HEK293 (cell line): ENCODE data around the gene S100A11.

ENCODE experiments used
- CTCF ChIP-seq: fragments of 450-650 bp; formaldehyde crosslinking; IDR thresholded peaks from 2 replicates; pipeline ENCODE4 v1.5.1; 2016; ENCODE audit warnings: missing biosample characterization, missing genetic modification characterization
- FEZF1 ChIP-seq: fragments of 450-650 bp; formaldehyde crosslinking; IDR thresholded peaks from 2 replicates; pipeline ENCODE4 v1.5.1; 2016; ENCODE audit warnings: missing biosample characterization, missing genetic modification characterization
- HOXD13 ChIP-seq: sonication (generic); formaldehyde crosslinking; IDR thresholded peaks from 2 replicates; pipeline ENCODE4 v1.8.0; 2022; ENCODE audit warnings: missing genetic modification reagents, borderline replicate concordance
- PRDM10 ChIP-seq: fragments of 450-650 bp; formaldehyde crosslinking; IDR thresholded peaks from 2 replicates; pipeline ENCODE4 v1.5.1; 2016; ENCODE audit warnings: missing biosample characterization, missing genetic modification characterization
- SP2 ChIP-seq: fragments of 450-650 bp; formaldehyde crosslinking; IDR thresholded peaks from 2 replicates; pipeline ENCODE4 v1.5.1; 2016; ENCODE audit warnings: missing biosample characterization, missing genetic modification characterization
- SP3 ChIP-seq: fragments of 450-650 bp; formaldehyde crosslinking; IDR thresholded peaks from 2 replicates; pipeline ENCODE4 v1.5.1; 2016; ENCODE audit warnings: missing biosample characterization, missing genetic modification characterization
- ZBTB21 ChIP-seq: fragments of 450-650 bp; formaldehyde crosslinking; IDR thresholded peaks from 2 replicates; pipeline ENCODE4 v1.5.1; 2017; ENCODE audit warnings: missing biosample characterization, missing genetic modification characterization
- ZNF174 ChIP-seq: fragments of 450-650 bp; formaldehyde crosslinking; IDR thresholded peaks from 2 replicates; pipeline ENCODE4 v1.5.0; 2017; ENCODE audit warnings: missing biosample characterization, mild to moderate bottlenecking, missing genetic modification characterization
- ZNF239 ChIP-seq: fragments of 450-650 bp; formaldehyde crosslinking; IDR thresholded peaks from 2 replicates; pipeline ENCODE4 v1.5.1; 2016; ENCODE audit warnings: missing biosample characterization, missing genetic modification characterization
- ZNF266 ChIP-seq: fragments of 450-650 bp; formaldehyde crosslinking; IDR thresholded peaks from 2 replicates; pipeline ENCODE4 v1.5.1; 2016; ENCODE audit warnings: missing biosample characterization, missing genetic modification characterization, low read depth
- ZNF302 ChIP-seq: fragments of 450-650 bp; formaldehyde crosslinking; IDR thresholded peaks from 2 replicates; pipeline ENCODE4 v1.5.1; 2016; ENCODE audit warnings: missing biosample characterization, missing genetic modification characterization, low read depth
- ZNF311 ChIP-seq: fragments of 450-650 bp; formaldehyde crosslinking; IDR thresholded peaks from 2 replicates; pipeline ENCODE4 v1.5.1; 2017; ENCODE audit warnings: missing biosample characterization, missing genetic modification characterization, borderline replicate concordance
- ZNF426 ChIP-seq: fragments of 450-650 bp; formaldehyde crosslinking; IDR thresholded peaks from 2 replicates; pipeline ENCODE4 v1.5.1; 2017; ENCODE audit warnings: missing biosample characterization, missing genetic modification characterization, mild to moderate bottlenecking, inconsistent platforms, moderate library complexity
- ZNF624 ChIP-seq: fragments of 450-650 bp; formaldehyde crosslinking; IDR thresholded peaks from 2 replicates; pipeline ENCODE4 v1.5.1; 2017; ENCODE audit warnings: missing biosample characterization, missing genetic modification characterization
- ZNF645 ChIP-seq: fragments of 450-650 bp; formaldehyde crosslinking; IDR thresholded peaks from 2 replicates; pipeline ENCODE4; 2016; ENCODE audit warnings: missing biosample characterization, missing genetic modification characterization
- ZNF776 ChIP-seq: fragments of 450-650 bp; formaldehyde crosslinking; IDR thresholded peaks from 2 replicates; pipeline ENCODE4 v1.5.0; 2017; ENCODE audit warnings: missing biosample characterization, missing genetic modification characterization, borderline replicate concordance
- ZNF777 ChIP-seq: fragments of 450-650 bp; formaldehyde crosslinking; IDR thresholded peaks from 2 replicates; pipeline ENCODE4 v1.5.1; 2017; ENCODE audit warnings: missing biosample characterization, missing genetic modification characterization, borderline replicate concordance
- ZNF785 ChIP-seq: fragments of 450-650 bp; formaldehyde crosslinking; IDR thresholded peaks from 2 replicates; pipeline ENCODE4 v1.5.1; 2016; ENCODE audit warnings: missing biosample characterization, missing genetic modification characterization
- ZSCAN18 ChIP-seq: fragments of 450-650 bp; formaldehyde crosslinking; IDR thresholded peaks from 2 replicates; pipeline ENCODE4 v1.5.1; 2016; ENCODE audit warnings: missing biosample characterization, missing genetic modification characterization
- TF ChIP-seq, protein P1 (sequence below): fragments of 450-650 bp; formaldehyde crosslinking; IDR thresholded peaks from 2 replicates; pipeline ENCODE4 v1.5.1; 2016; ENCODE audit warnings: missing biosample characterization, missing genetic modification characterization
- TF ChIP-seq, protein P2 (sequence below): fragments of 450-650 bp; formaldehyde crosslinking; IDR thresholded peaks from 2 replicates; pipeline ENCODE4 v1.5.1; 2016; ENCODE audit warnings: missing biosample characterization, missing genetic modification characterization
- TF ChIP-seq, protein P3 (sequence below): fragments of 450-650 bp; formaldehyde crosslinking; IDR thresholded peaks from 2 replicates; pipeline ENCODE4 v1.5.1; 2016; ENCODE audit warnings: missing biosample characterization, missing genetic modification characterization, low read depth
- TF ChIP-seq, protein P4 (sequence below): fragments of 450-650 bp; formaldehyde crosslinking; IDR thresholded peaks from 2 replicates; pipeline ENCODE4 v1.5.1; 2017; ENCODE audit warnings: missing biosample characterization, missing genetic modification characterization

The S100A11 gene

DNA sequence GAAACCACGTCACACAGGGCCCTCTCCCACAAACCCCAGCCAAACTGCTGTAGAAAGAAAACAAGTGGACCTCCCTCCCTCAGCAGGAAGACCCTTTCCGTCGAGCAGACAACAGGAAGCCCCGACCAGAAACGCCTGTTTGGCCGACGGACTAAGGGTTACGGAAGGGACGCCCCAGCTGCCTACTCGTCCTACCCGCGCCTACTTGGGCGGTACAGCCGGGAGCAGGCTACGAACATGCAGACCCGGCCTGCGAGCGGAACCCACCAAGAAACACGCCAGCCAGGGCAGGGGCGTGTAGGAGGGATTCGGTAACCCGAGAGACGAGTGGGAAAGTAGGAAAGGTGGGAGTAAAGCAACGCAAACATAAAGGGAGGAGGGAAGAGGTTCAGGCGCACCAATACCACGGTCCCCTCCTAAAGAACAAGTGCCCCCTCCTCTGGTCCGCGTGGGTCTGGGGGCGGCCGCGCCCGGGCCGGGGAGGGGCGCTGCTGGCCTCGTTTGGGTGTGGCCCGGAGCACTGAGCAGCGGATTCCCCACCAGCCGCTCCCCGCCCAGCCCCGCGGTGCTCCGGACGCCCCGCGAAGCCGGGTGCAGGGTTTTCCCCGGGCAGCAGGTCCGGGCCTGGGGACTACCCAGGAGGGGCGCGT, 43.6 kb downstream of the S100A11 start (continued):
- TF ChIP-seq, protein P1, sequence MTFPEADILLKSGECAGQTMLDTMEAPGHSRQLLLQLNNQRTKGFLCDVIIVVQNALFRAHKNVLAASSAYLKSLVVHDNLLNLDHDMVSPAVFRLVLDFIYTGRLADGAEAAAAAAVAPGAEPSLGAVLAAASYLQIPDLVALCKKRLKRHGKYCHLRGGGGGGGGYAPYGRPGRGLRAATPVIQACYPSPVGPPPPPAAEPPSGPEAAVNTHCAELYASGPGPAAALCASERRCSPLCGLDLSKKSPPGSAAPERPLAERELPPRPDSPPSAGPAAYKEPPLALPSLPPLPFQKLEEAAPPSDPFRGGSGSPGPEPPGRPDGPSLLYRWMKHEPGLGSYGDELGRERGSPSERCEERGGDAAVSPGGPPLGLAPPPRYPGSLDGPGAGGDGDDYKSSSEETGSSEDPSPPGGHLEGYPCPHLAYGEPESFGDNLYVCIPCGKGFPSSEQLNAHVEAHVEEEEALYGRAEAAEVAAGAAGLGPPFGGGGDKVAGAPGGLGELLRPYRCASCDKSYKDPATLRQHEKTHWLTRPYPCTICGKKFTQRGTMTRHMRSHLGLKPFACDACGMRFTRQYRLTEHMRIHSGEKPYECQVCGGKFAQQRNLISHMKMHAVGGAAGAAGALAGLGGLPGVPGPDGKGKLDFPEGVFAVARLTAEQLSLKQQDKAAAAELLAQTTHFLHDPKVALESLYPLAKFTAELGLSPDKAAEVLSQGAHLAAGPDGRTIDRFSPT (tag by site-specific recombination) = no peak
- TF ChIP-seq ZNF624 (tag by site-specific recombination) (no peak), ZNF785 (no peak), ZNF645 (tag by site-specific recombination) (no peak), SP2 (tag by site-specific recombination) (peak; percentile 84), ZNF302 (tag by site-specific recombination) (no peak), PRDM10 (tag by site-specific recombination) (peak; percentile 11; the same call in 1 of the 2 replicates), ZNF426 (tag by site-specific recombination) (no peak), ZNF776 (tag by site-specific recombination) (no peak), SP3 (tag by site-specific recombination) (no peak; the same call in 1 of the 2 replicates), ZSCAN18 (tag by site-specific recombination) (no peak), ZNF777 (tag by site-specific recombination) (no peak; the same call in 1 of the 2 replicates), ZNF266 (tag by site-specific recombination) (no peak), FEZF1 (no peak), ZNF239 (tag by site-specific recombination) (no peak), ZNF174 (tag by site-specific recombination) (no peak), ZBTB21 (tag by site-specific recombination) (no peak), HOXD13 (CRISPR knock-in tag) (no peak), ZNF311 (no peak), CTCF (tag by site-specific recombination) (peak; percentile 66; the same call in 1 of the 2 replicates)
- TF ChIP-seq, protein P2, sequence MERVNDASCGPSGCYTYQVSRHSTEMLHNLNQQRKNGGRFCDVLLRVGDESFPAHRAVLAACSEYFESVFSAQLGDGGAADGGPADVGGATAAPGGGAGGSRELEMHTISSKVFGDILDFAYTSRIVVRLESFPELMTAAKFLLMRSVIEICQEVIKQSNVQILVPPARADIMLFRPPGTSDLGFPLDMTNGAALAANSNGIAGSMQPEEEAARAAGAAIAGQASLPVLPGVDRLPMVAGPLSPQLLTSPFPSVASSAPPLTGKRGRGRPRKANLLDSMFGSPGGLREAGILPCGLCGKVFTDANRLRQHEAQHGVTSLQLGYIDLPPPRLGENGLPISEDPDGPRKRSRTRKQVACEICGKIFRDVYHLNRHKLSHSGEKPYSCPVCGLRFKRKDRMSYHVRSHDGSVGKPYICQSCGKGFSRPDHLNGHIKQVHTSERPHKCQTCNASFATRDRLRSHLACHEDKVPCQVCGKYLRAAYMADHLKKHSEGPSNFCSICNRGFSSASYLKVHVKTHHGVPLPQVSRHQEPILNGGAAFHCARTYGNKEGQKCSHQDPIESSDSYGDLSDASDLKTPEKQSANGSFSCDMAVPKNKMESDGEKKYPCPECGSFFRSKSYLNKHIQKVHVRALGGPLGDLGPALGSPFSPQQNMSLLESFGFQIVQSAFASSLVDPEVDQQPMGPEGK = peak; percentile 60
- TF ChIP-seq, protein P3, sequence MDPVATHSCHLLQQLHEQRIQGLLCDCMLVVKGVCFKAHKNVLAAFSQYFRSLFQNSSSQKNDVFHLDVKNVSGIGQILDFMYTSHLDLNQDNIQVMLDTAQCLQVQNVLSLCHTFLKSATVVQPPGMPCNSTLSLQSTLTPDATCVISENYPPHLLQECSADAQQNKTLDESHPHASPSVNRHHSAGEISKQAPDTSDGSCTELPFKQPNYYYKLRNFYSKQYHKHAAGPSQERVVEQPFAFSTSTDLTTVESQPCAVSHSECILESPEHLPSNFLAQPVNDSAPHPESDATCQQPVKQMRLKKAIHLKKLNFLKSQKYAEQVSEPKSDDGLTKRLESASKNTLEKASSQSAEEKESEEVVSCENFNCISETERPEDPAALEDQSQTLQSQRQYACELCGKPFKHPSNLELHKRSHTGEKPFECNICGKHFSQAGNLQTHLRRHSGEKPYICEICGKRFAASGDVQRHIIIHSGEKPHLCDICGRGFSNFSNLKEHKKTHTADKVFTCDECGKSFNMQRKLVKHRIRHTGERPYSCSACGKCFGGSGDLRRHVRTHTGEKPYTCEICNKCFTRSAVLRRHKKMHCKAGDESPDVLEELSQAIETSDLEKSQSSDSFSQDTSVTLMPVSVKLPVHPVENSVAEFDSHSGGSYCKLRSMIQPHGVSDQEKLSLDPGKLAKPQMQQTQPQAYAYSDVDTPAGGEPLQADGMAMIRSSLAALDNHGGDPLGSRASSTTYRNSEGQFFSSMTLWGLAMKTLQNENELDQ = no peak
- TF ChIP-seq, protein P4, sequence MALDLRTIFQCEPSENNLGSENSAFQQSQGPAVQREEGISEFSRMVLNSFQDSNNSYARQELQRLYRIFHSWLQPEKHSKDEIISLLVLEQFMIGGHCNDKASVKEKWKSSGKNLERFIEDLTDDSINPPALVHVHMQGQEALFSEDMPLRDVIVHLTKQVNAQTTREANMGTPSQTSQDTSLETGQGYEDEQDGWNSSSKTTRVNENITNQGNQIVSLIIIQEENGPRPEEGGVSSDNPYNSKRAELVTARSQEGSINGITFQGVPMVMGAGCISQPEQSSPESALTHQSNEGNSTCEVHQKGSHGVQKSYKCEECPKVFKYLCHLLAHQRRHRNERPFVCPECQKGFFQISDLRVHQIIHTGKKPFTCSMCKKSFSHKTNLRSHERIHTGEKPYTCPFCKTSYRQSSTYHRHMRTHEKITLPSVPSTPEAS (tag by site-specific recombination) = no peak
